Erythroblast (primary cell): ENCODE data around the gene WFS1.

Experiments
- GATA1 ChIP-seq: IDR thresholded peaks from 2 replicates; pipeline ENCODE4 v1.6.1; 2011; ENCODE audit warnings: low read depth, mild to moderate bottlenecking, control low read depth, low read length, moderate library complexity
- POLR2A ChIP-seq: IDR thresholded peaks from 2 replicates; pipeline ENCODE4 v1.6.1; 2011; ENCODE audit warnings: mild to moderate bottlenecking, low read length

GRCh38 chr4:6288871-6289270, 19.2 kb downstream of the WFS1 start:
- TF ChIP-seq POLR2A (no peak), GATA1 (no peak)
